SK-N-SH (cell line): ENCODE data around the gene ARMH4. TPM values are rescaled to one million over a fixed set of nuclear protein-coding genes. Genes with fewer than 3 reads are reported as not detected.

Experiments used
- CTCF ChIA-PET: fragments of 300-600, 350-600 bp; formaldehyde crosslinking; extraction: SDS; loops from one replicate; lab custom pipeline; 2021; lab: Yijun Ruan, JAX
- POLR2A ChIA-PET: fragments of 350-600 bp; sonication (Branson Sonifier 250); formaldehyde crosslinking; extraction: SDS; loops from one replicate; lab custom pipeline; 2020; ENCODE audit warnings: antibody characterized with exemption, inconsistent platforms; lab: Yijun Ruan, JAX
- DNase-seq: peaks from one replicate; pipeline ENCODE4 v3.0.0; 2012
- H2AFZ ChIP-seq: fragments of 200-600 bp; sonication (generic); 2 replicates; pipeline ENCODE4 v1.8.1; 2016; ENCODE audit warnings: antibody characterized with exemption, mild to moderate bottlenecking, low read depth
- H3F3A ChIP-seq: fragments of 200-600 bp; sonication (generic); replicated peaks from 2 replicates; pipeline ENCODE3; 2016; ENCODE audit warnings: antibody characterized with exemption, mild to moderate bottlenecking; ENCODE audit not compliant: insufficient read depth
- H3K27ac ChIP-seq, 2 experiments: fragments of 200-500 bp in 1 of 2; fragments of 200-600 bp in 1 of 2; sonication (Bioruptor generic) in 1 of 2; sonication (generic), shearing (Covaris generic) in 1 of 2; 2 replicates each; pipeline versions ENCODE4 v1.5.1 to v1.6.1; 2014 to 2016; ENCODE audit warnings: low read depth in 2 of 2, inconsistent platforms in 1 of 2, low read length in 1 of 2, mild to moderate bottlenecking in 1 of 2, mixed read lengths in 1 of 2
- H3K27me3 ChIP-seq: fragments of 200-600 bp; sonication (generic), shearing (Covaris generic); 2 replicates; pipeline ENCODE4 v1.6.1; 2016; ENCODE audit warnings: mixed run types; ENCODE audit not compliant: insufficient read depth
- H3K36me3 ChIP-seq, 2 experiments: fragments of 200-500 bp in 1 of 2; fragments of 200-600 bp in 1 of 2; sonication (Bioruptor generic) in 1 of 2; sonication (generic) in 1 of 2; replicated peaks in 1 of 2; 2 replicates each; pipeline versions ENCODE3 to v1.5.1; 2014 to 2016; ENCODE audit warnings: low read length in 1 of 2, mild to moderate bottlenecking in 1 of 2; ENCODE audit not compliant: insufficient read depth in 2 of 2, control insufficient read depth in 1 of 2
- H3K4me1 ChIP-seq, 2 experiments: fragments of 200-500 bp in 1 of 2; fragments of 200-600 bp in 1 of 2; sonication (Bioruptor generic) in 1 of 2; sonication (generic), shearing (Covaris generic) in 1 of 2; 2 replicates each; pipeline versions ENCODE4 v1.5.1 to v1.6.1; 2014 to 2016; ENCODE audit warnings: low read depth in 1 of 2, low read length in 1 of 2, mixed run types in 1 of 2; ENCODE audit not compliant: insufficient read depth in 2 of 2, control insufficient read depth in 1 of 2
- H3K4me2 ChIP-seq: fragments of 200-600 bp; sonication (generic), shearing (Covaris generic); 2 replicates; pipeline ENCODE4 v1.6.1; 2017; ENCODE audit warnings: mixed run types
- H3K4me3 ChIP-seq, 2 experiments: fragments of 200-500 bp in 1 of 2; fragments of 200-600 bp in 1 of 2; sonication (Bioruptor generic) in 1 of 2; sonication (generic), shearing (Covaris generic) in 1 of 2; 2 replicates each; pipeline versions ENCODE4 v1.5.1 to v1.8.1; 2014 to 2016; ENCODE audit warnings: low read depth in 2 of 2, inconsistent platforms in 1 of 2, low read length in 1 of 2, mild to moderate bottlenecking in 1 of 2, mixed read lengths in 1 of 2, moderate library complexity in 1 of 2
- H3K79me2 ChIP-seq: fragments of 200-600 bp; sonication (generic); 2 replicates; pipeline ENCODE4 v1.8.1; 2017; ENCODE audit warnings: mild to moderate bottlenecking; ENCODE audit not compliant: insufficient read depth
- H3K9ac ChIP-seq: fragments of 200-600 bp; sonication (generic); 2 replicates; pipeline ENCODE4 v1.6.1; 2017; ENCODE audit warnings: mixed run types
- H3K9me2 ChIP-seq: fragments of 200-600 bp; sonication (generic); 2 replicates; pipeline ENCODE4 v1.6.1; 2017; ENCODE audit warnings: mixed run types
- H3K9me3 ChIP-seq: fragments of 200-600 bp; sonication (generic); 2 replicates; pipeline ENCODE4 v1.6.1; 2017; ENCODE audit warnings: mixed run types, mild to moderate bottlenecking, moderate library complexity
- H4K20me1 ChIP-seq: fragments of 200-600 bp; sonication (generic); 2 replicates; pipeline ENCODE4 v1.6.1; 2017; ENCODE audit warnings: mild to moderate bottlenecking, mixed run types; ENCODE audit not compliant: insufficient read depth
- ELF1 ChIP-seq: IDR thresholded peaks from 2 replicates; pipeline ENCODE4 v1.4.0; 2012
- EP300 ChIP-seq, 2 experiments: IDR thresholded peaks; 2 replicates each; pipeline versions ENCODE4 v1.4.0 to v1.6.1; 2012; ENCODE audit warnings: borderline replicate concordance in 1 of 2, low read depth in 1 of 2, low read length in 1 of 2
- GABPA ChIP-seq: IDR thresholded peaks from 2 replicates; pipeline ENCODE4 v1.4.0; 2012; ENCODE audit warnings: low read depth, mild to moderate bottlenecking
- GATA2 ChIP-seq: sonication (generic); formaldehyde crosslinking; IDR thresholded peaks from 2 replicates; pipeline ENCODE4 v1.5.0; 2020; ENCODE audit warnings: mild to moderate bottlenecking, missing genetic modification reagents
- JUND ChIP-seq: IDR thresholded peaks from 2 replicates; pipeline ENCODE4 v1.4.0; 2012
- MAX ChIP-seq: IDR thresholded peaks from 2 replicates; pipeline ENCODE4 v1.4.0; 2012; ENCODE audit warnings: low read depth
- MXI1 ChIP-seq: IDR thresholded peaks from 2 replicates; pipeline ENCODE4 v1.6.1; 2012; ENCODE audit warnings: mild to moderate bottlenecking, low read depth, low read length, improper control_type of control experiment
- NFIC ChIP-seq: IDR thresholded peaks from 2 replicates; pipeline ENCODE4 v1.4.0; 2012; ENCODE audit warnings: borderline replicate concordance
- NRF1 ChIP-seq: IDR thresholded peaks from 2 replicates; pipeline ENCODE4 v1.6.1; 2012; ENCODE audit warnings: low read depth, mild to moderate bottlenecking, low read length
- POLR2AphosphoS5 ChIP-seq: IDR thresholded peaks from 2 replicates; pipeline ENCODE4 v1.6.1; 2012; ENCODE audit warnings: low read depth, low read length
- RAD21 ChIP-seq: IDR thresholded peaks from 2 replicates; pipeline ENCODE4 v1.6.1; 2012; ENCODE audit warnings: mild to moderate bottlenecking, low read length
- RXRA ChIP-seq: IDR thresholded peaks from 2 replicates; pipeline ENCODE4 v1.4.0; 2012; ENCODE audit warnings: low read depth, mild to moderate bottlenecking, borderline replicate concordance
- SMC3 ChIP-seq: IDR thresholded peaks from 2 replicates; pipeline ENCODE4 v1.6.1; 2012; ENCODE audit warnings: low read depth, low read length, improper control_type of control experiment
- TAF1 ChIP-seq: IDR thresholded peaks from 2 replicates; pipeline ENCODE4 v1.6.1; 2012; ENCODE audit warnings: low read depth, mild to moderate bottlenecking, low read length, moderate library complexity, borderline replicate concordance
- TCF12 ChIP-seq: IDR thresholded peaks from 2 replicates; pipeline ENCODE4 v1.4.0; 2012
- USF1 ChIP-seq: IDR thresholded peaks from 2 replicates; pipeline ENCODE4 v1.4.0; 2012; ENCODE audit warnings: low read depth, borderline replicate concordance
- YY1 ChIP-seq: IDR thresholded peaks from 2 replicates; pipeline ENCODE4 v1.4.0; 2012; ENCODE audit warnings: low read depth, mild to moderate bottlenecking
- WGBS: methylation state at CpG from one replicate; pipeline ENCODE4 v1.1.6; 2017; ENCODE audit warnings: low lambda C conversion rate; 5-methylcytosine and 5-hydroxymethylcytosine counted together
- polyA plus RNA-seq, 3 experiments: library from polyadenylated mRNA; depleted of rRNA; stranded (reverse); fragments of >200 nt; gene quantifications; 2 replicates each; pipeline ENCODE4 v1.2.3, GENCODE V29; 2012
- TF ChIP-seq, protein P1 (sequence below): IDR thresholded peaks from 2 replicates; pipeline ENCODE4 v1.4.0; 2012; ENCODE audit warnings: low read depth, borderline replicate concordance
- TF ChIP-seq, protein P2 (sequence below): fragments of 150-350 bp; IDR thresholded peaks from 2 replicates; pipeline ENCODE4 v1.6.1; 2017; ENCODE audit warnings: antibody characterized with exemption, low read length, low read depth, borderline replicate concordance

Gene ARMH4
- polyA plus RNA-seq, 1 of the 3 experiments (the other 2 are of a cell fraction): 0.39 TPM

- Histone ChIP-seq H3K27me3 (peaks cover 14% of the 10 kb centered on the region; the same call in 1 of the 2 replicates), H2AFZ (no peak overlapping the region), H3K4me3 (no peak overlapping the region), H3K9ac (no peak overlapping the region), H4K20me1 (no peaks in the 10 kb centered on the region), H3K27ac (no peak overlapping the region), H3K36me3 (no peaks in the 10 kb centered on the region), H3F3A (no peaks in the 10 kb centered on the region), H3K9me2 (no peaks in the 10 kb centered on the region), H3K79me2 (no peaks in the 10 kb centered on the region), H3K4me2 (no peak overlapping the region), H3K4me1 (peaks cover 0 to 4% of the 10 kb centered on the region in 2 experiments; a peak in 1 of 4 replicates), H3K9me3 (no peaks in the 10 kb centered on the region)
- DNase-seq: no peak
- 2% methylated on average over 3 of the region's 3 CpGs for WGBS
- TF ChIP-seq NRF1 (no peak), TAF1 (no peak), TCF12 (no peak)
- ChIA-PET CTCF (interaction anchor here (1.4 kb wide), 1 partner anchor 12 kb away, joined by 7 read pairs; no protein-coding TSS in a partner anchor), POLR2A (no interaction called here)
Observed at GRCh38 chr14:58060077-58060476, 91.9 kb downstream of the ARMH4 start.

DNA sequence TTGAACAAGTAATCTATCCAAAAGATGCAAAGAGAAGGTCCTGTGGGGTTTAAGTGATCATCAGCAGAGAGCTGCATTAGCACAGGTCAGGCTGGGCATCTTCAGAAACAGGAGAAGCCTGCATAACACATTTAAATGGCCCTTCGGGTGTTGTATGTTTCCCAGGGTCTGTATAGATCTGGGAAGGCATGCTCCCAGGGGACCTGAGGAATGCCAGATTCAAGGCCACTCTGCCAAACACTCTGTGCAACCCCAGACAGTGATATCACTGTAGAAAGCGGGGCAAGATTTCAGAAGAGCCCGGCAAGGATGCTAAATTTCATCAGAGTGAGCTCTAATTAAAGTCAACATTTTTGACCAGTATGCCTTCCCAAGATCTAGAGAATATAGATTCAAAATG, 92.9 kb downstream of the ARMH4 start:
- Histone ChIP-seq H3K79me2 (no peaks in the 10 kb centered on the region), H4K20me1 (no peaks in the 10 kb centered on the region), H3K4me1 (peaks cover 0 to 4% of the 10 kb centered on the region in 2 experiments; a peak in 1 of 4 replicates), H3K36me3 (no peaks in the 10 kb centered on the region), H3K9me2 (no peaks in the 10 kb centered on the region), H2AFZ (no peak overlapping the region), H3K4me3 (no peak overlapping the region), H3K4me2 (no peak overlapping the region), H3K9me3 (no peaks in the 10 kb centered on the region), H3K9ac (no peak overlapping the region), H3K27me3 (peaks cover 14% of the 10 kb centered on the region; the same call in 1 of the 2 replicates), H3K27ac (no peak overlapping the region), H3F3A (no peaks in the 10 kb centered on the region)
- POLR2A ChIA-PET: no interaction called here
- TF ChIP-seq SMC3 (no peak), NFIC (no peak), RAD21 (no peak), JUND (no peak), RXRA (no peak), EP300 (IDR thresholded peaks at IDR 0.05; ENCODE audit: borderline replicate concordance in 1 of 2, low read depth in 1 of 2, low read length in 1 of 2) (no peak), YY1 (no peak), USF1 (no peak), ELF1 (no peak), MXI1 (no peak), GATA2 (CRISPR knock-in tag) (no peak), POLR2AphosphoS5 (no peak), GABPA (no peak), MAX (no peak)
- TF ChIP-seq, protein P1, sequence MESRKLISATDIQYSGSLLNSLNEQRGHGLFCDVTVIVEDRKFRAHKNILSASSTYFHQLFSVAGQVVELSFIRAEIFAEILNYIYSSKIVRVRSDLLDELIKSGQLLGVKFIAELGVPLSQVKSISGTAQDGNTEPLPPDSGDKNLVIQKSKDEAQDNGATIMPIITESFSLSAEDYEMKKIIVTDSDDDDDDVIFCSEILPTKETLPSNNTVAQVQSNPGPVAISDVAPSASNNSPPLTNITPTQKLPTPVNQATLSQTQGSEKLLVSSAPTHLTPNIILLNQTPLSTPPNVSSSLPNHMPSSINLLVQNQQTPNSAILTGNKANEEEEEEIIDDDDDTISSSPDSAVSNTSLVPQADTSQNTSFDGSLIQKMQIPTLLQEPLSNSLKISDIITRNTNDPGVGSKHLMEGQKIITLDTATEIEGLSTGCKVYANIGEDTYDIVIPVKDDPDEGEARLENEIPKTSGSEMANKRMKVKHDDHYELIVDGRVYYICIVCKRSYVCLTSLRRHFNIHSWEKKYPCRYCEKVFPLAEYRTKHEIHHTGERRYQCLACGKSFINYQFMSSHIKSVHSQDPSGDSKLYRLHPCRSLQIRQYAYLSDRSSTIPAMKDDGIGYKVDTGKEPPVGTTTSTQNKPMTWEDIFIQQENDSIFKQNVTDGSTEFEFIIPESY: no peak
- TF ChIP-seq, protein P2, sequence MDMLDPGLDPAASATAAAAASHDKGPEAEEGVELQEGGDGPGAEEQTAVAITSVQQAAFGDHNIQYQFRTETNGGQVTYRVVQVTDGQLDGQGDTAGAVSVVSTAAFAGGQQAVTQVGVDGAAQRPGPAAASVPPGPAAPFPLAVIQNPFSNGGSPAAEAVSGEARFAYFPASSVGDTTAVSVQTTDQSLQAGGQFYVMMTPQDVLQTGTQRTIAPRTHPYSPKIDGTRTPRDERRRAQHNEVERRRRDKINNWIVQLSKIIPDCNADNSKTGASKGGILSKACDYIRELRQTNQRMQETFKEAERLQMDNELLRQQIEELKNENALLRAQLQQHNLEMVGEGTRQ: no peak
- 6% methylated on average over 2 of the region's 3 CpGs for WGBS
- DNase-seq: no peak
- CTCF ChIA-PET: interaction anchor here (1.4 kb wide), 1 partner anchor 13 kb away, joined by 7 read pairs; no protein-coding TSS in a partner anchor
